Epithelial cell of proximal tubule (primary cell): ENCODE measurements around the gene ILDR2. TPM values are rescaled to one million over a fixed set of nuclear protein-coding genes. Genes with fewer than 3 reads are reported as not detected.

Source experiments
- DNase-seq: peaks from one replicate; pipeline ENCODE4 v3.0.0-alpha.2; 2011; ENCODE audit warnings: low read depth
- H3K4me3 ChIP-seq: 2 replicates; pipeline ENCODE4 v1.5.1; 2011; ENCODE audit warnings: low read depth, mild to moderate bottlenecking, low read length
- total RNA-seq: library from RNA; depleted of rRNA; stranded (reverse); fragments of >200 nt; gene quantifications from 2 replicates; pipeline ENCODE4 v1.2.3, GENCODE V29; 2015
- TF ChIP-seq, protein P1 (sequence below): conservative IDR thresholded peaks from 2 replicates; pipeline ENCODE4 v1.5.1; 2012; ENCODE audit warnings: low read depth, mild to moderate bottlenecking, low read length

ILDR2 gene
- total RNA-seq, 1 donor from 2014 or later, result 0.86 TPM

DNA sequence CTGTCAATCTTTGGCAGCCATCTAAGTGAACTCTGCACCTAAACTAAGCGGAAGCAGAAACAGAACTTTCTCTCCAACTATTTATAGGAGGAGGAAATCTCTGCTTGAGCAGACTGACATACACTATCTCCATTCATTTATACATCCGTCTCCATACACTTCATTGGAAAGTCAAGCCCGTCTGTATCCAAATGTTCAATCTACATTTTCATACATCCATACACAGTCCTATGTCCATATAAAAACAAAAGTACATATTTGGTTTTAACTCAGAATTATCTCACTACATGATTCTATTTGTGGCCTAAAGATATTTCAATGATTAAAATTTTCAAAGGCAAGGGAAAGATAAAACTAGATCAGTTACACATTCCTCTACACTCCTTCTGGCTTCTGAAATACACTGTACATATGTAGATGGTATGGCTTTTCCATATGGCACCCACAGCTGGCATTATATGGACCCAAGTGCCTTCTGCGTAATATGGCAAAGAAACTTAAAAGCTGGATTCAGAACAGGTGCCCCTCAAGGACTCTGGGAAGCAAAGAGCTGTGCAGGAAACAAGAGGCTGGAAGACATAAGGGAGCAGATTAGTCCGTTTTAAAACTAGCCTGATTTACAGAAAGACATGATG is 35.5 kb downstream of the ILDR2 start:
- TF ChIP-seq, protein P1, sequence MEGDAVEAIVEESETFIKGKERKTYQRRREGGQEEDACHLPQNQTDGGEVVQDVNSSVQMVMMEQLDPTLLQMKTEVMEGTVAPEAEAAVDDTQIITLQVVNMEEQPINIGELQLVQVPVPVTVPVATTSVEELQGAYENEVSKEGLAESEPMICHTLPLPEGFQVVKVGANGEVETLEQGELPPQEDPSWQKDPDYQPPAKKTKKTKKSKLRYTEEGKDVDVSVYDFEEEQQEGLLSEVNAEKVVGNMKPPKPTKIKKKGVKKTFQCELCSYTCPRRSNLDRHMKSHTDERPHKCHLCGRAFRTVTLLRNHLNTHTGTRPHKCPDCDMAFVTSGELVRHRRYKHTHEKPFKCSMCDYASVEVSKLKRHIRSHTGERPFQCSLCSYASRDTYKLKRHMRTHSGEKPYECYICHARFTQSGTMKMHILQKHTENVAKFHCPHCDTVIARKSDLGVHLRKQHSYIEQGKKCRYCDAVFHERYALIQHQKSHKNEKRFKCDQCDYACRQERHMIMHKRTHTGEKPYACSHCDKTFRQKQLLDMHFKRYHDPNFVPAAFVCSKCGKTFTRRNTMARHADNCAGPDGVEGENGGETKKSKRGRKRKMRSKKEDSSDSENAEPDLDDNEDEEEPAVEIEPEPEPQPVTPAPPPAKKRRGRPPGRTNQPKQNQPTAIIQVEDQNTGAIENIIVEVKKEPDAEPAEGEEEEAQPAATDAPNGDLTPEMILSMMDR, result no peak
- no peak overlapping the region for H3K4me3 ChIP-seq
- DNase-seq, result no peak

DNA sequence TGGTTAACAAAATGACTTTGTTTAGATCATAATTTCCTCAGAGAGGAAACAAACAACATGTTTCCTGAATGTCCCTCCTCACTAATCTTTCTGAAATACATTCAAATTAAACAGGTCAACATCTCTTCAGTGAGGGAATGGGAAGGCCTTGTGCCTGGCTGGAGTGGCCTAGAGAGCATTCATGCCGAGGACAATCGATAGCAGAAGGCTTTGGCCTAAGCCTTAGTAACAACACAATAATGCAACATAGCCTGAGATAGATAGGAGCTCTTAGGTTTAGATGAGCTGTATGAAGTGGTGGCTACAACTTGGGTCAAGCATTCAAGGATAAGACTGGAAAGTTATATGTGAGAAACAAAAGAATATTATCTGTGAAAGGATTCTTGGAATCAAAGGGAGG is 37.4 kb downstream of the ILDR2 start:
- DNase-seq, result no peak
- H3K4me3 ChIP-seq, result no peak overlapping the region
- TF ChIP-seq, protein P1, result no peak

DNA sequence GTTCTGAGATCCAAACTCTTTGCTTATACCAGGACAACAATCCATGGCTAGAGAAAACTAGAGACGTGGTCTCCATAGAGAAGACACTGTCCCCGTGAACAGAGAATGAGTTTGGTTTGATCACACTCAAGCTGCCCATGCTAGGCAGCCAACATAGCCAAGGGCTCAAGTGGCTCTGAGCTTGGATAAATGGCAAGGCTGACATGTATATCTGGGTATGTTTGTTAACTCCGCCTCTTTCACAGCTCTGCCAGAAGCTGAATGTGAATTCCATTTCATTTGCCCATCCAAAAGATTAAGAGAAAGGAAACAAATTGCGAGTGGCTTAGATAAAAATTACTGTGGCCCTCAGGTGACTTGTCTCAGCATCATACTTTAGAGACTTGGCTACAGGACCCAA is 38.0 kb downstream of the ILDR2 start:
- TF ChIP-seq, protein P1, result no peak
- no peak overlapping the region for H3K4me3 ChIP-seq
- DNase-seq, result no peak

DNA sequence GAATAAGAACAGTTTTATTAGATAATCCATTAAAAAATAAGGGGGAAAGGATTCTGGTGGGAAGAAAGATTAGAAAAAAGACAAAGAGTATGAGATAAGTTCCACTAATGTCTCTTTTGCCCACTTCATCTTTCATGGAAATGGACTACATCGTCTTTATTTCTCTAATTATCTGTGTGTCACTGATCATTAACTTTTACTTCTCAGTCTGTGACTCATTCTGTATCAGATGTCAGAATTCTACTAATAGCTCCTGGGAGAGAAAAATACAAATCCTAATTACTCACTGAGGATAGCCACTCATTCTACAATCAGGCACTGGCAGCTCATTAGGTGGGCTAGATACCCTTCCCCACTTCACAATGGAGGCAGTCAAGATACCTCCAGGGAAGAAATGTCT is 41.7 kb downstream of the ILDR2 start:
- TF ChIP-seq, protein P1, result no peak
- peak; percentile 53 for DNase-seq
- H3K4me3 ChIP-seq, result no peak overlapping the region

DNA sequence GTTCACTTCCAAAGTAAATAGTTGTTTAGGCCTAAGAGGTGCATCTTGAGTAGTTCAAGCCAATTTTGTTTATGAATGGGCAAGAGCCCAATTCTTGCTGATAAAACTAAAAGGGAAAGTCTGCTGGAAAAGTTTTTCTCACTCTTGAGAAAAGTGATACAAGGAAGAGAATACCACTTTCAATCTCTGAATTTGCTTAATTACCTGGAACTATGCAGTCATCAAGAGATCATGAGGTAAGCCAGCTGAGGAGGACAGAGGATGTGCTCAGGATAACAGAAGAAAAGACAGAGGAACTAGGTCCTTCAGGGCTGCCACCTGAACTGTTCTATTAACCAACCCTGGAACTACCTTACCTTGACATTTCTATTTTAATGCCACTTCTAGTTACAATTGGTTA is 42.2 kb downstream of the ILDR2 start:
- no peak overlapping the region for H3K4me3 ChIP-seq
- TF ChIP-seq, protein P1, result no peak
- DNase-seq, result no peak

DNA sequence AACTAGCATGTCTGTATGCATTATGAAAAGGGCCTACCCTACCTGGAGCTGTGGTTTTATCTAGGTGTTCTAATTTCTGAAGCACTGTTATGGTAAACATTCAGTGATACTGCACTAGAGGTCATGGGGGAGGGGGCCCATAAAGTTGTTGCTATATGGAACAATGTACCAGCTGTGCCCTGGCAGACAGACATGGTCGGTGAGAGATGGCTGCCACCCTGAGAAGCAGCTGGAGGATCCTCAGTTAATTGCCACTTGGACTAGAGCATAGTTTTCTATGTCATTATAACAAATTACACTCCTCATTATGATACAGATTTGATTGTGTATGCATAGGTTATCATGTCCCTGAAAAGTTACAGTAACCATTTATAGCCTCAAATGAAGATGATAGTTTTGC is 45.4 kb downstream of the ILDR2 start:
- H3K4me3 ChIP-seq, result no peak overlapping the region
- TF ChIP-seq, protein P1, result no peak
- no peak for DNase-seq

DNA sequence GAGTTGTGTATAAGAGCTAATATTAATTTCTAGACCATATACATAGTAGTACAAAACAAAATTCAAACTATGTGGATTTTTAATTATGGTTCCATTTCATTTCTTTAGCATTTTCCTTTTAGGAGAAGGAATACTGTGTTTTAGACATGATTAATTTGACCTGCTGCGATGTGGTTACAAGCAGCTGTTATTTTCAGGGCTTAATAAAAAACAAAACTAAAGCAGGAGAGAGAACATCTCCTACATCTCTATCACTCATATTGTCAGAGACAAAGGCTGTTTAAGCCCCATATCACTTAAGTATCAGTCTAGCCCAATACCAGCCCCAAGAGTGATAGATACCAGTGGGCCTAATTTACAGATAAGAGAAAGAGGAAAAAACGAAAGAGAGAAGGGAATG is 47.6 kb downstream of the ILDR2 start:
- no peak for DNase-seq
- no peak overlapping the region for H3K4me3 ChIP-seq
- TF ChIP-seq, protein P1, result no peak
